Neural progenitor cell (in vitro differentiated cells): ENCODE results near the gene STIL. TPM values are rescaled to one million over a fixed set of nuclear protein-coding genes. Genes with fewer than 3 reads are reported as not detected.
A peak's percentile ranks its signal among the peaks of the same experiment; 100 is the strongest.

Experiments used
- DNase-seq: peaks from one replicate; pipeline ENCODE4 v3.0.0-alpha.2; 2016; ENCODE audit warnings: low spot score
- H2AFZ ChIP-seq: fragments of 200-600 bp; sonication (generic); replicated peaks from 2 replicates; pipeline ENCODE4 v1.6.1; 2016; ENCODE audit warnings: antibody characterized with exemption
- H3F3A ChIP-seq: fragments of 200-600 bp; sonication (generic); 2 replicates; pipeline ENCODE4 v1.6.1; 2016; ENCODE audit warnings: antibody characterized with exemption, low read depth
- H3K27ac ChIP-seq: fragments of 200-600 bp; sonication (generic); 2 replicates; pipeline ENCODE4 v1.5.1; 2016; ENCODE audit warnings: mild to moderate bottlenecking
- H3K27me3 ChIP-seq: fragments of 200-600 bp; sonication (generic); 2 replicates; pipeline ENCODE4 v1.6.1; 2016; ENCODE audit warnings: mild to moderate bottlenecking, moderate library complexity
- H3K36me3 ChIP-seq: fragments of 200-600 bp; sonication (generic); 2 replicates; pipeline ENCODE4 v1.5.1; 2016
- H3K4me1 ChIP-seq: fragments of 200-600 bp; sonication (generic); 2 replicates; pipeline ENCODE4 v1.6.1; 2016; ENCODE audit warnings: mixed run types
- H3K4me2 ChIP-seq: fragments of 200-600 bp; sonication (generic); 2 replicates; pipeline ENCODE4 v1.6.1; 2016
- H3K4me3 ChIP-seq: fragments of 200-600 bp; sonication (generic); 2 replicates; pipeline ENCODE4 v1.5.1; 2016
- H3K79me2 ChIP-seq: fragments of 200-600 bp; sonication (generic); 2 replicates; pipeline ENCODE4 v1.6.1; 2016; ENCODE audit warnings: low read depth
- H3K9ac ChIP-seq: fragments of 200-600 bp; sonication (generic); 2 replicates; pipeline ENCODE4 v1.6.1; 2016
- H3K9me3 ChIP-seq: fragments of 200-600 bp; sonication (generic); 2 replicates; pipeline ENCODE4 v1.5.1; 2016; ENCODE audit warnings: low read depth
- H4K20me1 ChIP-seq: fragments of 200-600 bp; sonication (generic); 2 replicates; pipeline ENCODE4 v1.6.1; 2016; ENCODE audit warnings: low read depth
- H3K27ac Mint-ChIP-seq: 3 replicates; pipeline ENCODE4 v1.8.0; 2021; ENCODE audit warnings: mixed read lengths
- H3K27me3 Mint-ChIP-seq: 2 replicates; pipeline ENCODE4 v1.8.0; 2022; ENCODE audit warnings: low read depth, mild to moderate bottlenecking, inconsistent platforms, moderate library complexity, mixed read lengths; ENCODE audit not compliant: insufficient read depth
- H3K36me3 Mint-ChIP-seq: 3 replicates; pipeline ENCODE4 v1.8.0; 2021; ENCODE audit warnings: mixed read lengths
- H3K4me1 Mint-ChIP-seq: 3 replicates; pipeline ENCODE4 v1.8.0; 2021; ENCODE audit warnings: mixed read lengths
- H3K4me3 Mint-ChIP-seq: 3 replicates; pipeline ENCODE4 v1.8.0; 2021; ENCODE audit warnings: mild to moderate bottlenecking, moderate library complexity, mixed read lengths
- H3K9me3 Mint-ChIP-seq: 3 replicates; pipeline ENCODE4 v1.8.0; 2020; ENCODE audit warnings: mixed read lengths
- CTCF ChIP-seq: fragments of 200-600 bp; sonication (generic); IDR thresholded peaks from 2 replicates; pipeline ENCODE4 v1.5.1; 2017; ENCODE audit warnings: antibody characterized with exemption, mild to moderate bottlenecking
- EZH2 ChIP-seq: fragments of 200-600 bp; sonication (generic); IDR thresholded peaks from 2 replicates; pipeline ENCODE4 v1.6.1; 2017; ENCODE audit warnings: antibody characterized with exemption, mild to moderate bottlenecking, moderate library complexity
- EZH2phosphoT487 ChIP-seq: fragments of 200-600 bp; sonication (generic); IDR thresholded peaks from 2 replicates; pipeline ENCODE4 v1.6.1; 2017; ENCODE audit warnings: antibody characterized with exemption
- total RNA-seq: library from RNA; depleted of rRNA; stranded (reverse); fragments of >200 nt; gene quantifications from 2 replicates; pipeline ENCODE4 v1.2.3, GENCODE V29; 2015; ENCODE audit warnings: low replicate concordance

The STIL gene
- 49.0 and 59.0 TPM in 2 replicates for total RNA-seq

- Histone ChIP-seq H3F3A (peaks cover 11% of the 10 kb centered on the region), H3K9ac (peak within 1 kb of the TSS; percentile 84), H3K4me2 (peak within 1 kb of the TSS; percentile 78), H3K79me2 (peaks cover 47% of the 10 kb centered on the region), H2AFZ (peak within 1 kb of the TSS; percentile 64), H3K36me3 (peaks cover 4% of the 10 kb centered on the region), H4K20me1 (peaks cover 6% of the 10 kb centered on the region), H3K27me3 (no peaks in the 10 kb centered on the region), H3K9me3 (no peaks in the 10 kb centered on the region), H3K4me3 (peak within 1 kb of the TSS; percentile 80), H3K27ac (peak within 1 kb of the TSS; percentile 79), H3K4me1 (peaks cover 8% of the 10 kb centered on the region)
- no peak for TF ChIP-seq EZH2phosphoT487
- no peak for TF ChIP-seq EZH2
- no peak for TF ChIP-seq CTCF
- H3K27me3 Mint-ChIP-seq = peaks cover 3% of the 10 kb centered on the region
- H3K4me1 Mint-ChIP-seq = peaks cover 11% of the 10 kb centered on the region
- H3K27ac Mint-ChIP-seq = peak within 1 kb of the TSS; percentile 95
- peak; percentile 100 for DNase-seq
- H3K36me3 Mint-ChIP-seq = peaks cover 5% of the 10 kb centered on the region
- H3K9me3 Mint-ChIP-seq = no peaks in the 10 kb centered on the region
- H3K4me3 Mint-ChIP-seq = peak within 1 kb of the TSS; percentile 95
Measured at GRCh38 chr1:47313915-47314664, at the start of gene STIL. TSS of gene STIL (minus strand) at chr1:47314147. CDS start at chr1:47310319, 3,828 bp downstream.

GRCh38 chr1:47362828-47363227 lies 48.9 kb upstream of the STIL start:
- no peaks in the 10 kb centered on the region for H3K27me3 ChIP-seq
- no peaks in the 10 kb centered on the region for H3K9me3 ChIP-seq
- no peak overlapping the region for H2AFZ ChIP-seq
- H4K20me1 ChIP-seq = peaks cover 7% of the 10 kb centered on the region
- H3F3A ChIP-seq = no peaks in the 10 kb centered on the region
- Mint-ChIP-seq H3K4me3 (no peak overlapping the region), H3K27ac (no peak overlapping the region), H3K36me3 (peaks cover 2% of the 10 kb centered on the region), H3K27me3 (no peaks in the 10 kb centered on the region), H3K9me3 (no peaks in the 10 kb centered on the region), H3K4me1 (no peaks in the 10 kb centered on the region)
- H3K36me3 ChIP-seq = no peaks in the 10 kb centered on the region
- no peak for TF ChIP-seq CTCF
- no peak overlapping the region for H3K4me3 ChIP-seq
- no peaks in the 10 kb centered on the region for H3K4me1 ChIP-seq
- no peak overlapping the region for H3K27ac ChIP-seq
- H3K79me2 ChIP-seq = peaks cover 20% of the 10 kb centered on the region
- no peak for DNase-seq
- H3K4me2 ChIP-seq = no peak overlapping the region
- no peak overlapping the region for H3K9ac ChIP-seq

- H4K20me1 ChIP-seq = peaks cover 7% of the 10 kb centered on the region
- no peak overlapping the region for H3K27ac ChIP-seq
- H3K4me1 ChIP-seq = no peaks in the 10 kb centered on the region
- H2AFZ ChIP-seq = no peak overlapping the region
- no peaks in the 10 kb centered on the region for H3K9me3 ChIP-seq
- no peaks in the 10 kb centered on the region for H3K27me3 ChIP-seq
- Mint-ChIP-seq H3K36me3 (peaks cover 2% of the 10 kb centered on the region), H3K9me3 (no peaks in the 10 kb centered on the region), H3K27ac (no peak overlapping the region), H3K27me3 (no peaks in the 10 kb centered on the region), H3K4me1 (no peaks in the 10 kb centered on the region), H3K4me3 (no peak overlapping the region)
- TF ChIP-seq EZH2phosphoT487 (no peak), EZH2 (no peak)
- no peak overlapping the region for H3K9ac ChIP-seq
- H3K36me3 ChIP-seq = no peaks in the 10 kb centered on the region
- H3K79me2 ChIP-seq = peaks cover 30% of the 10 kb centered on the region
- DNase-seq = no peak
- no peak overlapping the region for H3K4me2 ChIP-seq
- H3F3A ChIP-seq = no peaks in the 10 kb centered on the region
- H3K4me3 ChIP-seq = no peak overlapping the region
Measured at GRCh38 chr1:47361380-47361779, 47.4 kb upstream of the STIL start.

- Histone ChIP-seq H3F3A (no peaks in the 10 kb centered on the region), H4K20me1 (peaks cover 11% of the 10 kb centered on the region)
Measured at GRCh38 chr1:47351305-47351704, 37.4 kb upstream of the STIL start.

More at GRCh38 chr1:47351305-47351704, 37.4 kb upstream of the STIL start:
- Histone ChIP-seq H3K36me3 (no peaks in the 10 kb centered on the region), H3K4me1 (no peaks in the 10 kb centered on the region), H3K27me3 (no peaks in the 10 kb centered on the region), H3K9me3 (no peaks in the 10 kb centered on the region), H3K9ac (no peak overlapping the region), H3K79me2 (peaks cover 23% of the 10 kb centered on the region), H3K27ac (no peak overlapping the region), H3K4me2 (no peak overlapping the region), H2AFZ (no peak overlapping the region), H3K4me3 (no peak overlapping the region)
- Mint-ChIP-seq H3K27ac (peak overlapping the region; percentile 37), H3K9me3 (no peaks in the 10 kb centered on the region), H3K27me3 (no peaks in the 10 kb centered on the region), H3K4me1 (no peaks in the 10 kb centered on the region), H3K4me3 (no peak overlapping the region), H3K36me3 (peaks cover 12% of the 10 kb centered on the region)
- TF ChIP-seq EZH2phosphoT487 = no peak
- no peak for TF ChIP-seq CTCF
- no peak for TF ChIP-seq EZH2
- DNase-seq = no peak
